Suppressor macrophage treated with lipopolysaccharide for 4 hours (primary cell): ENCODE measurements around the gene TMPRSS15.

Experiments
- DNase-seq: peaks from one replicate; pipeline ENCODE4 v3.0.0-alpha.2; 2020

Gene TMPRSS15

GRCh38 chr21:18235545-18235944, 168.0 kb downstream of the TMPRSS15 start:
- no peak for DNase-seq

- no peak for DNase-seq
These were observed 175.4 kb downstream of the TMPRSS15 start for GRCh38 chr21:18228060-18228739.

GRCh38 chr21:18222346-18222745, 181.2 kb downstream of the TMPRSS15 start:
- DNase-seq: no peak

GRCh38 chr21:18220498-18220897, 183.1 kb downstream of the TMPRSS15 start:
- no peak for DNase-seq
